ENCODE results near the gene CFAP97. TPM values are rescaled to one million over a fixed set of nuclear protein-coding genes. Genes with fewer than 3 reads are reported as not detected.
A peak's percentile ranks its signal among the peaks of the same experiment; 100 is the strongest.
"Not testable (repeated sequence)": the region's sequence is repeated elsewhere in the genome, so short reads cannot be mapped to it uniquely, and the experiment has no call there.

CFAP97 gene
- total RNA-seq, 5 donors from 2014 or later (not counting 1 experiment from before 2014, with no cell fraction given), result 29.8 to 35.3 (median 31.8) TPM

DNA sequence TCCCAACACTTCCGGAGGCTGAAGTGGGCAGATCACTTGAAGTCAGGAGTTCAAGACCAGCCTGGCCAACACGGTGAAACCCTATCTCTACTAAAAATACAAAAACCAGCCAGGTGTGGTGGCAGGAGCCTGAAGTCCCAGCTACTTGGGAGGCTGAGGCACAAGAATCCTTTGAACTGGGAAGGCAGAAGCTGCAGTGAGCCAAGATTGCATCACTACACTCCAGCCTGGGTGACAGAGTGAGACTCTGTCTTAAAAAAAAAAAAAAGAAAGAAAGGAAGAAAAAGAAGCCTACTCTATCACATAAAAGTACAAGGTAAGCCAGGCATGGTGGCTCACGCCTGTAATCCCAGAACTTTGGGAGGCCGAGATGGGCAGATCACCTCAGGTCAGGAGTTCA is 5.6 kb downstream of the CFAP97 start:
- peaks cover 12 to 13% of the 10 kb centered on the region in 2 experiments for H3K4me1 ChIP-seq (ENCODE audit: control insufficient read depth in 1 of 2, extremely low read depth in 1 of 2, insufficient read depth in 2 of 2, low read length in 2 of 2)
- H3K9me3 Mint-ChIP-seq; ATAC-seq (replicated peaks in 1 of 4); H3K27ac Mint-ChIP-seq; H3K27ac ChIP-seq (ENCODE audit: low read length); H3K4me3 Mint-ChIP-seq; CTCF ChIA-PET; H3K36me3 ChIP-seq (ENCODE audit: control insufficient read depth in 2 of 2, extremely low read depth in 1 of 2, insufficient read depth in 1 of 2, low read length in 1 of 2); H3K27me3 Mint-ChIP-seq; DNase-seq; H3K27me3 ChIP-seq (replicated peaks in 1 of 2; ENCODE audit: control insufficient read depth in 2 of 2, extremely low read depth in 1 of 2, insufficient read depth in 2 of 2, low read length in 1 of 2); H3K9me3 ChIP-seq; H3K4me3 ChIP-seq (ENCODE audit: control insufficient read depth in 1 of 2, extremely low read depth in 1 of 2, low read length in 1 of 2): not testable (repeated sequence)
- Mint-ChIP-seq H3K36me3 (peaks cover 12% of the 10 kb centered on the region), H3K4me1 (peaks cover 46 to 54% (median 52%) of the 10 kb centered on the region in 3 donors)
- POLR2A ChIA-PET, result interaction anchor here (0.6 to 0.7 kb wide), 4 partner anchors 13 to 1504 kb away, joined by 3 to 9 read pairs (median 3); no protein-coding TSS in a partner anchor
- 95% methylated on average over 4 of the region's 4 CpGs for WGBS (ENCODE audit: insufficient coverage)

GRCh38 chr4:185196437-185196836 is 7.4 kb downstream of the CFAP97 start:
- Histone ChIP-seq H3K9me3 (no peaks in the 10 kb centered on the region), H3K27ac (ENCODE audit: low read length) (no peak overlapping the region), H3K4me3 (ENCODE audit: control insufficient read depth in 1 of 2, extremely low read depth in 1 of 2, low read length in 1 of 2) (no peak overlapping the region), H3K27me3 (replicated peaks in 1 of 2; ENCODE audit: control insufficient read depth in 2 of 2, extremely low read depth in 1 of 2, insufficient read depth in 2 of 2, low read length in 1 of 2) (no peaks in the 10 kb centered on the region), H3K4me1 (ENCODE audit: control insufficient read depth in 1 of 2, extremely low read depth in 1 of 2, insufficient read depth in 2 of 2, low read length in 2 of 2) (no peaks in the 10 kb centered on the region), H3K36me3 (ENCODE audit: control insufficient read depth in 2 of 2, extremely low read depth in 1 of 2, insufficient read depth in 1 of 2, low read length in 1 of 2) (peaks cover 0 to 4% of the 10 kb centered on the region in 2 donors)
- ChIA-PET POLR2A (interaction anchor here in 1 of 2 donors (0.6 kb wide), 2 partner anchors 12 to 199 kb away, joined by 4 read pairs; no protein-coding TSS in a partner anchor), CTCF (interaction anchor here (1.1 to 1.7 kb wide), 3 partner anchors 11 to 386 kb away, joined by 3 to 6 read pairs (median 6); no protein-coding TSS in a partner anchor)
- no peak for ATAC-seq (replicated peaks in 1 of 4)
- Mint-ChIP-seq H3K27me3 (no peaks in the 10 kb centered on the region), H3K27ac (peak overlapping the region in 1 of 2 donors; percentile 55), H3K9me3 (no peaks in the 10 kb centered on the region), H3K4me3 (no peak overlapping the region), H3K36me3 (peaks cover 16% of the 10 kb centered on the region), H3K4me1 (peaks cover 44 to 45% (median 44%) of the 10 kb centered on the region in 3 donors)
- no CpG with 5 or more reads among the region's 2 CpGs for whole genome bisulfite sequencing (ENCODE audit: insufficient coverage)
- DNase-seq, result no peak

DNA sequence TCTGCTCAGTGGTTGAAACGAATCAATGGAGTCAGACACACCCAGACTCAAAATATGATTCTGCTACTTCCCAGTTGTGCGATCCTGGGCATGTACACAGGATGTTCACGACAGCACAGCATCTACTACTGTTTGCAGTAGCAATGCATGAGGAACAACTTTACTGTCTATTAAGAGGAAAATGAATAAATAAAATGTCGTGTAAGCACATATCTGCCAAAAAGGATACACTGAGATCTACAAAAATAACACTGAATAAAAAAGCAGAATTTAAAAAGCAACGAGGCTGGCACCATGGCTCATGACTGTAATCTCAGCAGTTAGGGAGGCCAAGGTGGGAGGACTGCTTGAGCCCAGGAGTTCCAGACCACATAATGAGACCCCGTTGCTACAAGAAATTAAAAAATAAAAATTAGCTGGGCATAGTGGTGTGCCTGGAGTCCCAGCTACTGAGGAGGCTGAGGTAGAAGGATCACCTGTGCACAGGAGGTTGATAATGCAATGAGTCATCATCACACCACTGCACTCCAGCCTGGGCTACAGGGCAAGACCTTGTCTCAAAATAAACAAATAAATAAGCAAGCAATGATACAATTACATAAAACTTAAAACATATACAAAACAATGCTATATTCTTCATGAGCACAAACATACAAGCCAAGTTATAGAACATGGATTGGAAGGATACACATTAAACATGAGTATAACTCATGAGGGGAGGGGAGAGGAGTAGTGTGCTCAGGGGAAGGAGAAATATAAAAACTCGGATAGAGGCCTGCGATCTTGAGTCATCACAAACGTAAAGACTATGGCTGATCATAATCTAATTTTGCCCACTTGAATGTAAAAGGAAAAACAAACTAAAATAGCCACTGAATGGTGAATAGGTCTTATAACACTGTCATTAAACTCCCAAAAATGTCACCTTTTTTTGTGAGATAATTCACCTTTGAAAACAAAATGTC is 8.6 kb downstream of the CFAP97 start:
- Histone ChIP-seq H3K36me3 (ENCODE audit: control insufficient read depth in 2 of 2, extremely low read depth in 1 of 2, insufficient read depth in 1 of 2, low read length in 1 of 2) (peaks cover 0 to 13% of the 10 kb centered on the region in 2 donors), H3K9me3 (no peaks in the 10 kb centered on the region), H3K27ac (ENCODE audit: low read length) (no peak overlapping the region), H3K4me3 (ENCODE audit: control insufficient read depth in 1 of 2, extremely low read depth in 1 of 2, low read length in 1 of 2) (no peak overlapping the region), H3K27me3 (replicated peaks in 1 of 2; ENCODE audit: control insufficient read depth in 2 of 2, extremely low read depth in 1 of 2, insufficient read depth in 2 of 2, low read length in 1 of 2) (no peaks in the 10 kb centered on the region), H3K4me1 (ENCODE audit: control insufficient read depth in 1 of 2, extremely low read depth in 1 of 2, insufficient read depth in 2 of 2, low read length in 2 of 2) (peaks cover 0 to 4% of the 10 kb centered on the region in 2 experiments)
- no peaks in the 10 kb centered on the region for H3K9me3 Mint-ChIP-seq
- ATAC-seq (replicated peaks in 1 of 4) (no peak), DNase-seq (no peak)
- H3K4me3 Mint-ChIP-seq, result no peak overlapping the region
- H3K27ac Mint-ChIP-seq, result peak overlapping the region in 1 of 2 donors; percentile 39
- H3K27me3 Mint-ChIP-seq, result no peaks in the 10 kb centered on the region
- ChIA-PET CTCF (no interaction called here), POLR2A (interaction anchor here in 1 of 2 donors (0.6 kb wide), 1 partner anchor 20 kb away, joined by 3 read pairs; no protein-coding TSS in a partner anchor)
- 88% methylated on average over 2 of the region's 9 CpGs for WGBS (ENCODE audit: insufficient coverage)
- H3K4me1 Mint-ChIP-seq, result peaks cover 40 to 46% (median 43%) of the 10 kb centered on the region in 3 donors
- peaks cover 25% of the 10 kb centered on the region for H3K36me3 Mint-ChIP-seq

GRCh38 chr4:185192059-185192458 is 11.7 kb downstream of the CFAP97 start:
- POLR2A ChIA-PET, result interaction anchor here (0.6 kb wide), 2 partner anchors 53 to 68 kb away, joined by 4 to 5 read pairs; no protein-coding TSS in a partner anchor
- WGBS (ENCODE audit: insufficient coverage), result no CpG with 5 or more reads among the region's 1 CpG
- CTCF ChIA-PET, result interaction anchor here (0.6 to 1.0 kb wide), 4 partner anchors 8 to 1689 kb away, joined by 3 to 5 read pairs (median 4); no protein-coding TSS in a partner anchor
- Histone ChIP-seq H3K27ac (ENCODE audit: low read length) (no peak overlapping the region), H3K4me1 (ENCODE audit: control insufficient read depth in 1 of 2, extremely low read depth in 1 of 2, insufficient read depth in 2 of 2, low read length in 2 of 2) (peaks cover 0 to 5% of the 10 kb centered on the region in 2 experiments), H3K36me3 (ENCODE audit: control insufficient read depth in 2 of 2, extremely low read depth in 1 of 2, insufficient read depth in 1 of 2, low read length in 1 of 2) (peaks cover 4 to 31% of the 10 kb centered on the region in 2 donors), H3K9me3 (no peaks in the 10 kb centered on the region), H3K27me3 (replicated peaks in 1 of 2; ENCODE audit: control insufficient read depth in 2 of 2, extremely low read depth in 1 of 2, insufficient read depth in 2 of 2, low read length in 1 of 2) (no peaks in the 10 kb centered on the region), H3K4me3 (ENCODE audit: control insufficient read depth in 1 of 2, extremely low read depth in 1 of 2, low read length in 1 of 2) (no peak overlapping the region)
- ATAC-seq (replicated peaks in 1 of 4) (no peak), DNase-seq (no peak)
- Mint-ChIP-seq H3K36me3 (peaks cover 37% of the 10 kb centered on the region), H3K4me1 (peaks cover 47 to 53% (median 50%) of the 10 kb centered on the region in 3 donors), H3K9me3 (no peaks in the 10 kb centered on the region), H3K4me3 (no peak overlapping the region), H3K27me3 (no peaks in the 10 kb centered on the region), H3K27ac (peak overlapping the region in 1 of 2 donors; percentile 46)

- Mint-ChIP-seq H3K27me3 (no peaks in the 10 kb centered on the region), H3K4me3 (no peak overlapping the region), H3K27ac (no peak overlapping the region), H3K9me3 (no peaks in the 10 kb centered on the region), H3K36me3 (peaks cover 38% of the 10 kb centered on the region), H3K4me1 (peaks cover 48 to 53% (median 51%) of the 10 kb centered on the region in 3 donors)
- Histone ChIP-seq H3K4me3 (ENCODE audit: control insufficient read depth in 1 of 2, extremely low read depth in 1 of 2, low read length in 1 of 2) (no peak overlapping the region), H3K4me1 (ENCODE audit: control insufficient read depth in 1 of 2, extremely low read depth in 1 of 2, insufficient read depth in 2 of 2, low read length in 2 of 2) (peaks cover 0 to 5% of the 10 kb centered on the region in 2 experiments), H3K9me3 (no peaks in the 10 kb centered on the region), H3K27me3 (replicated peaks in 1 of 2; ENCODE audit: control insufficient read depth in 2 of 2, extremely low read depth in 1 of 2, insufficient read depth in 2 of 2, low read length in 1 of 2) (no peaks in the 10 kb centered on the region), H3K27ac (ENCODE audit: low read length) (no peak overlapping the region), H3K36me3 (ENCODE audit: control insufficient read depth in 2 of 2, extremely low read depth in 1 of 2, insufficient read depth in 1 of 2, low read length in 1 of 2) (peaks cover 4 to 29% of the 10 kb centered on the region in 2 donors)
- DNase-seq (no peak), ATAC-seq (replicated peaks in 1 of 4) (no peak)
- 43% methylated on average over 1 of the region's 6 CpGs for WGBS (ENCODE audit: insufficient coverage)
- POLR2A ChIA-PET, result no interaction called here
- CTCF ChIA-PET, result no interaction called here
Observed at GRCh38 chr4:185190306-185190856, 13.4 kb downstream of the CFAP97 start.

DNA sequence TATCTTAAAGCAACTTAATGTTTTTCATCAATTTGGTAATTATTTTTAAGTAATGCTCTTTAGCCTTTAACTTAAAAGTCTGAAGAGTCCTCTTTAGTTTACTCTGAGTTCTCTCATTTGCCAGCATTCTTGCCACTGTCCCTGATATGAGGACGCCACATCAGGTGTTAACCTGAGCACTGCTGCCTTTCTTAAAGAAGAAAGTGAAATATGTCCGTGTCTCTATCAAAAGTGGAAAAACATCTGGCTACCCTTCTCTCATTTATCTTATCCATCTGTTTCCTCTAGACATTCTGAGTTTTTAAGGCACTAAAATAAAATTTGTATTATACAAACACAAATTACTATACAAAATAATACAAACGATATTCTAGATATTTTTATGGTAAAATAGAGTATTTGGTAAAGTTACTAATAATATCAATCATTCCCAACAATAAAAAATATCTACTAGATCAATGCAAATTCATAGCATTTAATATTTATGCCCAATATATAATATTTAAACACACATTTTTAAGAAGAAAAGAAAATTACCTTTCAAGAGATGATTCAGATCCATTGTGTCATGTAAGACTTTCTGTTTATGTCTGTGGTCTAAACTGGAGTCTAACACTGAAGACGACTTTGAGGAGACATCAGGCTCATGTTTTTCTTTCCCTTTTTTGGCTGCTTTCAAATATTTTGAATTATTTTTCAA is 14.0 kb downstream of the CFAP97 start:
- Mint-ChIP-seq H3K27me3 (no peaks in the 10 kb centered on the region), H3K4me1 (peaks cover 47 to 52% (median 51%) of the 10 kb centered on the region in 3 donors), H3K4me3 (no peak overlapping the region), H3K36me3 (peaks cover 33% of the 10 kb centered on the region), H3K27ac (no peak overlapping the region), H3K9me3 (no peaks in the 10 kb centered on the region)
- no peak overlapping the region for H3K4me3 ChIP-seq (ENCODE audit: control insufficient read depth in 1 of 2, extremely low read depth in 1 of 2, low read length in 1 of 2)
- ChIA-PET POLR2A (no interaction called here), CTCF (no interaction called here)
- peaks cover 4 to 29% of the 10 kb centered on the region in 2 donors for H3K36me3 ChIP-seq (ENCODE audit: control insufficient read depth in 2 of 2, extremely low read depth in 1 of 2, insufficient read depth in 1 of 2, low read length in 1 of 2)
- no peaks in the 10 kb centered on the region for H3K27me3 ChIP-seq (replicated peaks in 1 of 2; ENCODE audit: control insufficient read depth in 2 of 2, extremely low read depth in 1 of 2, insufficient read depth in 2 of 2, low read length in 1 of 2)
- no peak overlapping the region for H3K27ac ChIP-seq (ENCODE audit: low read length)
- no CpG with 5 or more reads among the region's 4 CpGs for WGBS (ENCODE audit: insufficient coverage)
- no peaks in the 10 kb centered on the region for H3K9me3 ChIP-seq
- DNase-seq, result no peak
- no peak for ATAC-seq (replicated peaks in 1 of 4)
- peaks cover 0 to 7% of the 10 kb centered on the region in 2 experiments for H3K4me1 ChIP-seq (ENCODE audit: control insufficient read depth in 1 of 2, extremely low read depth in 1 of 2, insufficient read depth in 2 of 2, low read length in 2 of 2)
